SH-SY5Y (cell line): ENCODE data around the gene IMMP1L.

Source experiments
- GATA2 ChIP-seq: IDR thresholded peaks from 2 replicates; pipeline ENCODE4 v1.6.1; 2011; ENCODE audit warnings: mild to moderate bottlenecking, low read depth, low read length
- GATA3 ChIP-seq: IDR thresholded peaks from 2 replicates; pipeline ENCODE4 v1.6.1; 2011; ENCODE audit warnings: low read depth, mild to moderate bottlenecking, low read length, moderate library complexity

- TF ChIP-seq GATA2 (no peak), GATA3 (no peak)
These were observed 54.2 kb downstream of the IMMP1L start for GRCh38 chr11:31455177-31455576.
